UCSD-AML1 (cell line): ENCODE measurements around the gene TIAM2.
"Not testable (repeated sequence)": the region's sequence is repeated elsewhere in the genome, so short reads cannot be mapped to it uniquely, and the experiment has no call there.

Experiments used
- DNase-seq: peaks from one replicate; lab custom pipeline; 2025; ENCODE audit not compliant: unreplicated experiment; lab: John Stamatoyannopoulos, UW

The TIAM2 gene

GRCh38 chr6:155252581-155252980 is 257.5 kb downstream of the TIAM2 start:
- no peak for DNase-seq

DNA sequence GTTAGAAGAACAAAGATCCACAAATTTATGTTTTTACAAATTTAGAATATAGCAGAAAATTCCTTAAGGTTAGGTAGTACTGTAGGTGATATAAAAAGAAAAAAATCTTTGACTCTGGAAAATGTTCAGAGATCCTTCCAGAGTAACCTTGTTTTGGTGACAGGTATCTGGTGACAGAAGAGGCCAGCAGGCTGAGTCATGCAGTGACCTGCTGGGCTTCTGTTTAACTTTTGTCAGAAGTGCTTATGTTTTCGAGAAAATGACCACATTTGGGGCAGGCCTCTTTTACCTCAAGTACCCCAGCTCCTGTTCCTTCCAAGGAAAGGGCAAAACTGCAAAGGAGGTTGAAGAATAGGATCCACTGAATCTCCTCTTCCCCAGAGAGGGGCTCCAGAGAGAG is 258.2 kb downstream of the TIAM2 start:
- no peak for DNase-seq

- DNase-seq = no peak
Measured at GRCh38 chr6:155254139-155254538, 259.0 kb downstream of the TIAM2 start.

DNA sequence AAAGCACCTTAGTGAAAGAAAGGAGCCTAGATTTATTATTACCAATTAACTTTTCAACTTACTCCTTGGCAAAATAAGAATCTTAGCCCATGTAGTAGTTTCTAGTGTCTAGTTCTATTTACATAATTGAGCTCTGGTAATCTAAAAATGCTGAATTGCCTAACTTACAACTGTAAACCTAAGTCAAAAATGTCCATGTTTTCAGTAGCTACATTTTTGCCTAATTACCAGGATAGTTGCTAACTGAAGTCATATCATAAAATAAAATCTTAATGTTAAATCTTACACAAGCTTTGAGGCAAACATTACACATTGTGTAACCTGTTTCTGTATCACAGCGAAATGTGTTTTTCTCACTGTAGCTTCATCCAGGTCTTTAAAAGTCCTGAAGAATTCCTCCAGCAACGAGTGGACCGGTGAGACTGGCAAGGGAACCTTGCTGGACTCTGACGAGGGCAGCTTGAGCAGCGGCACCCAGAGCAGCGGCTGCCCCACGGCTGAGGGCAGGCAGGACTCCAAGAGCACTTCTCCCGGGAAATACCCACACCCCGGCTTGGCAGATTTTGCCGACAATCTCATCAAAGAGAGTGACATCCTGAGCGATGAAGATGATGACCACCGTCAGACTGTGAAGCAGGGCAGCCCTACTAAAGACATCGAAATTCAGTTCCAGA is 261.1 kb downstream of the TIAM2 start:
- no peak for DNase-seq

DNA sequence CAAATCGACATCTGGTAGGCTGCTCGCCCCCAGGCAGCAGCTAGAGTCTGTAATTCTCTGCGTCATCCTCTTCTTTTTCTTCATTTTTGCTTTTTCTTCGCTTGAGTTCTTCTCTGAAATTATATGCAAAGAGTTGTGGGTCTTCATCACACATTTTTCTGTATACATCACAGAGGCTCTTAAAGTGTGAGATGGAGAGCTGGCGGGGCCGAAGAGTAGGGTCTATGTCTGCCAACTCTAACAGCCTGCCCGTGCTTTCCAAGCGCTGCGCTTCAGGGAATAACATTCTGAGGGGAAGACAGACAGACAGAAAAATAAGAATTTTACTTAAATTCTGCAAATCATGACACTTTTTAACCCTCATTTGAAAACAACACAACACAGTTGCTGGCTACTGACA is 262.7 kb downstream of the TIAM2 start:
- no peak for DNase-seq

DNA sequence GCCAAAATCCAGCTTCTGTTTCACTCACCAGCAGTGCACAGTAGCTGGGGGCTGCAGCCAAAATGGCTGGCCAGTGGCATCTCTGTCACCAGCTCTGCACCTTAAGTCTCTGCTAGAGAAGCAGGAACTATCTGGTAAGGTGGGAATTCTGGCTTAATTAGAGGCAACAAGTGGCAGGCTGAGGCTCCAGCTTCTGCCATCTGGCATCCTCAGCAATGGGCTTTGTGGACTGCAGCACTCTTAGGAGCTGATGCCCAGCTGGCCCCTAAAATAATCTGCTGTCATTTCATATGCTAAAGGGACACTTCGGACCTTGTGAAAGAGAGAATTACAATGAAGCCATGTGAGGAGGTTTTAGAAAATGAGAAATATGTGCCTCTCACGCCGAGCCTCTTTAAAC is 264.1 kb downstream of the TIAM2 start:
- no peak for DNase-seq

GRCh38 chr6:155259897-155260296 is 264.8 kb downstream of the TIAM2 start:
- DNase-seq = no peak

GRCh38 chr6:155260686-155261085 is 265.6 kb downstream of the TIAM2 start:
- no peak for DNase-seq

GRCh38 chr6:155261111-155261900 is 266.2 kb downstream of the TIAM2 start:
- no peak for DNase-seq

GRCh38 chr6:155262655-155263054 is 267.5 kb downstream of the TIAM2 start:
- DNase-seq = no peak

DNA sequence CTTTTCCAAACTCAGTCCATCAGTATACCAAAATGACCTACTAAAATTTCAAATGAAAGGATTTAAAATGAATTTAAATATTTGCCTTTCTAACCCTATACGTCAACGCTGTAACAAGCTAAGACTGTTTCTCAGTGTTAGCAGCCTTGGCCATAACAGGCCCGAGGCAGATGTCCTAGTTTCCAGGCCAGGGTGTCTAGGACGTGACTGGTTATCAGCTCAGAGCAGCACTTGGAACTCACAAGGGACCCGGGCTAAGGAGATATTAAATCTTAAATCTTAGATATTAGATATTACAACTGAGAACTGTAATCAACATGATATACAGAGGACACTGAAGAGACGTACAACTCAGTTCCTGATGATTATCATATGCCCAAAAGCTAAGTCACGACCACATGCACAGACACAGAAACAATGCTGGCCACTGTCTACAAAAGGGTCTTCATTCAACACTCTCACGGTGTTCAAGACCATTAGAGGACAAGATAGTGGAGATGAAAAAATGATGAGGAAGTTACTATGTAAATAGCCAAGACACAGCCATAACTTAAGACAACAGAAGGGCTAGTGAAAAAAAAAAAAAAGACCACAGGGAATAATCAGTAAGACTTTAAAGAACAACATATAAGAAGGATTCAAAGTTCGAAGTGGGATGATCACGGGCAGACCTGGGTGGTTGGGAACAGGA is 268.4 kb downstream of the TIAM2 start, which contains the start of gene CLDN20:
Gene CLDN20 (plus strand): TSS at position 641 of the 691 bp plus-strand sequence. CDS start 11,707 bp downstream, outside the sequence.
- no peak for DNase-seq

- DNase-seq = no peak
Measured at GRCh38 chr6:155264693-155265320, 269.7 kb downstream of the TIAM2 start.

- no peak for DNase-seq
Measured at GRCh38 chr6:155265843-155266535, 270.9 kb downstream of the TIAM2 start.

- no peak for DNase-seq
Measured at GRCh38 chr6:155267411-155267810, 272.3 kb downstream of the TIAM2 start.

- not testable (repeated sequence) for DNase-seq
Measured at GRCh38 chr6:155268088-155268867, 273.2 kb downstream of the TIAM2 start.

GRCh38 chr6:155269765-155270164 is 274.6 kb downstream of the TIAM2 start:
- DNase-seq = no peak

GRCh38 chr6:155270561-155271091 is 275.5 kb downstream of the TIAM2 start:
- no peak for DNase-seq

- no peak for DNase-seq
Measured at GRCh38 chr6:155271145-155271544, 276.0 kb downstream of the TIAM2 start.

DNA sequence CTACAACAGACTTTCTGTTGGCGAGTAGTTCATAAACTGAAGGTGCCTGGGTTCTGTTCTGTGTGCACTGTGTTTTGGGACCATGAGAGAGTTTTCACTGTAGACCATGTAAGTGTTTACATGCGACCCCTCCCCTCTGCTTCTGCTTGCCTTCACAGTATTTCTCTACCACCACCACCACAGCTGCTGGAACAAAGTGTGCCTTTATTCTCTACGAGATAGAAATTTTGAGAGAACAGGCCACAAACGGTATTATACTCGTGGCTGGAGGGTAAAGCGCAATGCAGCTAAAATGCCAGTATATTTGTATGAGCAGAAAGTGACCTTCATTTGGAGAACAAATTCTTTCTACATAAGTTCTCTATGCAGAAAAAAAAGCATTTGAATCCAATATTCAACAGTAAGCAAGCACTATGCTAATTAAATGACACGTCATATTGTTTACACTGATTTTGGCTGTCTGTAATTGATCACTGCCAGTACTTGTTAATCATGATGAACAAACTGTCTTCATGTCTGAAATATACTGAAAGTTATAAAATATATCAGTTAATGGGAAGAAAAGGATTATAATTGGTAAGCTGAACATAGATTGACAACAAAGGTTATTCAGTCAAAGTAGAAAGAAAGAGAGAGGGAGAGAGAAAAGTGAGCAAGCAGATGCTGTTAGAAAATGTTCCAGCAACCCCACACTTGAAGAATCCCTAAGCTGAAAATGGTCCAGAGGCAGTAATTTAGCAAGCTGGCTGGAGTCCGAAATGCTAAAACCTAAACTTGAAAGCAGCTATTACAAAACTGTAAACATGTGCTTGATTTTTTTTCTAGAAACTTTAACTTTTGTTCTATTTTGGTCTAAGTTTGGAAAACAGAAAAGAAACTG is 277.5 kb downstream of the TIAM2 start:
- DNase-seq = no peak
